Astrocyte (in vitro differentiated cells and primary cell): ENCODE data around the gene DOCK10.

ENCODE experiments used
- CTCF ChIP-seq: IDR thresholded peaks from 2 replicates; pipeline ENCODE4 v1.5.1; 2011; ENCODE audit warnings: low read depth, mild to moderate bottlenecking, inconsistent platforms, low read length, moderate library complexity; ENCODE audit not compliant: insufficient read depth
- EZH2 ChIP-seq: IDR thresholded peaks from 2 replicates; pipeline ENCODE4 v1.6.1; 2012; ENCODE audit warnings: mild to moderate bottlenecking, low read length, inconsistent platforms; ENCODE audit not compliant: insufficient read depth

GRCh38 chr2:225055714-225056113, 13.4 kb upstream of the DOCK10 start:
- TF ChIP-seq CTCF (no peak), EZH2 (no peak)
